Fibroblast of skin of back (primary cell): Measurements from ENCODE around the gene ANKRD13B.

Source experiments
- DNase-seq: peaks from one replicate; pipeline ENCODE4 v3.0.0-alpha.2; 2013

ANKRD13B gene

GRCh38 chr17:29617481-29618271 is 24.7 kb downstream of the ANKRD13B start:
- DNase-seq = peak; percentile 60

GRCh38 chr17:29618272-29619065 is 25.5 kb downstream of the ANKRD13B start:
- no peak for DNase-seq

GRCh38 chr17:29619251-29619650 is 26.3 kb downstream of the ANKRD13B start:
- peak; percentile 68 for DNase-seq

GRCh38 chr17:29620271-29620670 is 27.3 kb downstream of the ANKRD13B start:
- peak; percentile 44 for DNase-seq

GRCh38 chr17:29620779-29621500 is 28.0 kb downstream of the ANKRD13B start:
- DNase-seq = no peak

- peak; percentile 13 for DNase-seq
Observed at GRCh38 chr17:29621751-29622194, 28.8 kb downstream of the ANKRD13B start.

- peak; percentile 52 for DNase-seq
Observed at GRCh38 chr17:29622337-29623282, 29.7 kb downstream of the ANKRD13B start, which contains the start of gene CORO6. Gene CORO6 (minus strand): TSS chr17:29622912. CDS start chr17:29621421, 1,491 bp downstream.

- DNase-seq = no peak
Observed at GRCh38 chr17:29623283-29623647, 30.3 kb downstream of the ANKRD13B start.

GRCh38 chr17:29624586-29624985 is 31.7 kb downstream of the ANKRD13B start:
- DNase-seq = no peak

GRCh38 chr17:29625037-29625750 is 32.3 kb downstream of the ANKRD13B start:
- DNase-seq = peak; percentile 51

GRCh38 chr17:29627951-29628350 is 35.0 kb downstream of the ANKRD13B start:
- no peak for DNase-seq

- no peak for DNase-seq
Observed at GRCh38 chr17:29628644-29629043, 35.7 kb downstream of the ANKRD13B start.

- DNase-seq = no peak
Observed at GRCh38 chr17:29629839-29630238, 36.9 kb downstream of the ANKRD13B start.

- no peak for DNase-seq
Observed at GRCh38 chr17:29630630-29631193, 37.8 kb downstream of the ANKRD13B start.

- no peak for DNase-seq
Observed at GRCh38 chr17:29633886-29634285, 41.0 kb downstream of the ANKRD13B start.

GRCh38 chr17:29640413-29640812 is 47.5 kb downstream of the ANKRD13B start:
- peak; percentile 81 for DNase-seq

- no peak for DNase-seq
Observed at GRCh38 chr17:29640981-29641642, 48.2 kb downstream of the ANKRD13B start.

GRCh38 chr17:29642171-29642611 is 49.3 kb downstream of the ANKRD13B start:
- DNase-seq = no peak

GRCh38 chr17:29643817-29644160 is 50.9 kb downstream of the ANKRD13B start:
- no peak for DNase-seq

- DNase-seq = peak; percentile 58
Observed at GRCh38 chr17:29645515-29646051, 52.7 kb downstream of the ANKRD13B start.
